Kidney epithelial cell (primary cell): Measurements from ENCODE around the gene NTNG1. TPM values are rescaled to one million over a fixed set of nuclear protein-coding genes. Genes with fewer than 3 reads are reported as not detected.
"Not testable (repeated sequence)": the region's sequence is repeated elsewhere in the genome, so short reads cannot be mapped to it uniquely, and the experiment has no call there.

Experiments
- DNase-seq: peaks from one replicate; pipeline ENCODE4 v3.0.0-alpha.2; 2010; ENCODE audit warnings: low read depth
- H3K27me3 ChIP-seq: 2 replicates; pipeline ENCODE4 v1.6.0; 2011; ENCODE audit warnings: low read length; ENCODE audit not compliant: control insufficient read depth, insufficient read depth
- H3K36me3 ChIP-seq: 2 replicates; pipeline ENCODE4 v1.5.1; 2011; ENCODE audit warnings: low read length; ENCODE audit not compliant: control insufficient read depth, insufficient read depth
- H3K4me3 ChIP-seq: 2 replicates; pipeline ENCODE4 v1.5.1; 2011; ENCODE audit warnings: low read depth, mild to moderate bottlenecking, control low read depth, low read length
- CTCF ChIP-seq: IDR thresholded peaks from 2 replicates; pipeline ENCODE4 v1.5.1; 2011; ENCODE audit warnings: mild to moderate bottlenecking, moderate library complexity, low read length, control low read depth, inconsistent platforms; ENCODE audit not compliant: insufficient read depth, poor library complexity, severe bottlenecking
- total RNA-seq: library from RNA; depleted of rRNA; stranded (reverse); fragments of >200 nt; gene quantifications from 2 replicates; pipeline ENCODE4 v1.2.3, GENCODE V29; 2015

Gene NTNG1
- total RNA-seq, 1 donor from 2014 or later: 3.7 TPM

GRCh38 chr1:107158991-107159390, 18.2 kb downstream of the NTNG1 start:
- H3K27me3 ChIP-seq: no peaks in the 10 kb centered on the region
- H3K4me3 ChIP-seq: no peak overlapping the region
- H3K36me3 ChIP-seq: no peaks in the 10 kb centered on the region
- DNase-seq: no peak
- TF ChIP-seq CTCF: no peak

- H3K27me3 ChIP-seq: no peaks in the 10 kb centered on the region
- no peak for TF ChIP-seq CTCF
- H3K4me3 ChIP-seq: no peak overlapping the region
- H3K36me3 ChIP-seq: no peaks in the 10 kb centered on the region
- DNase-seq: no peak
Measured at GRCh38 chr1:107162745-107163144, 21.9 kb downstream of the NTNG1 start.

- not testable (repeated sequence) for DNase-seq
Measured at GRCh38 chr1:107164901-107165300, 24.1 kb downstream of the NTNG1 start.

GRCh38 chr1:107169615-107170014, 28.8 kb downstream of the NTNG1 start:
- TF ChIP-seq CTCF: no peak
- H3K4me3 ChIP-seq: no peak overlapping the region
- H3K36me3 ChIP-seq: no peaks in the 10 kb centered on the region
- no peaks in the 10 kb centered on the region for H3K27me3 ChIP-seq
- DNase-seq: no peak

More at GRCh38 chr1:107164901-107165300, 24.1 kb downstream of the NTNG1 start:
- not testable (repeated sequence) for H3K4me3 ChIP-seq, H3K27me3 ChIP-seq, H3K36me3 ChIP-seq

- DNase-seq: no peak
- no peaks in the 10 kb centered on the region for H3K36me3 ChIP-seq
- no peak for TF ChIP-seq CTCF
- no peaks in the 10 kb centered on the region for H3K27me3 ChIP-seq
- H3K4me3 ChIP-seq: no peak overlapping the region
Measured at GRCh38 chr1:107171333-107171732, 30.5 kb downstream of the NTNG1 start.

- no peak for DNase-seq
- no peak for TF ChIP-seq CTCF
- Histone ChIP-seq H3K36me3 (no peaks in the 10 kb centered on the region), H3K27me3 (no peaks in the 10 kb centered on the region), H3K4me3 (no peak overlapping the region)
Measured at GRCh38 chr1:107172450-107173170, 31.8 kb downstream of the NTNG1 start.
